ENCODE data around the gene FBLN5. TPM values are rescaled to one million over a fixed set of nuclear protein-coding genes. Genes with fewer than 3 reads are reported as not detected.

The FBLN5 gene
- polyA plus RNA-seq, 3 donors: 131 to 166 (median 163) TPM

DNA sequence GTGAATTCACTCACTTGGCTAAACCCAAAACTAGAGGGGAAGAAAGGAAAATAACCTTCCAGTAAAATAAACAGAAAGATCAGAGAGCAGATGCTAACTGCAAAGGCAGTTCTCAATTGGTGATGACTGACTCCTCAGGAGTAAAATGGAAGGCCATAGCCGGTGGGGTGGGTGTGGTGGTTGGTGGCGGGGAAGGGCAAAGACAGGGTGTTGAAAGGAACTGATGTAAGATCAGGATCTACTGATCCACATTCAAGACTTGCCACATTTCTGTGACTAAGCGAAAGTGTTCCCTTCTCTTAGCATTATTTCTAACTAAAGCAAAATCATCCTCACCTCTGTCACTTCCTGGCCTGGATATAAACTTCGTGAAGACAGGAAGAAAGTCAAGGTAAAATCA, 53.8 kb downstream of the FBLN5 start:
- no peak for DNase-seq (ENCODE audit: extremely low read depth in 1 of 11, low read depth in 9 of 11, low spot score in 4 of 11)

DNA sequence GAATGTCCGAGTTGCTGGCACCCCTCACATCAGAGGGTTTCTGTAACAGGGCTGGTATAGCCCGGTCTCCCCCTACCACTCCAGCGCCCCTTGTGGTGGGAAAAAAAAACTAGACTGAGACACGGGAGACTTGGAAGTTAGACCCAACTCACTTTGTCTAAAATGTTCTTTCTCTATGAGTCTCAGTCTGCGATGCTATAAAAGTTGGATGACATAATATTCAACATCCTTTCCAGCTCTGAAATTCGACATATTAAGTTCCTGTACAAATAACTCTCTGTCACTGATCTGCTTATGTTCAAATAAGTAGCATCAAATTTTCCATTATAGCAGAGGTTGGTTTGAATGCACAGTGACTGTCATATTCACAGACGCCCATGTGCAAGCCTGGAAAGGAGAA, 54.5 kb downstream of the FBLN5 start:
- no peak for DNase-seq (ENCODE audit: extremely low read depth in 1 of 11, low read depth in 9 of 11, low spot score in 4 of 11)

DNA sequence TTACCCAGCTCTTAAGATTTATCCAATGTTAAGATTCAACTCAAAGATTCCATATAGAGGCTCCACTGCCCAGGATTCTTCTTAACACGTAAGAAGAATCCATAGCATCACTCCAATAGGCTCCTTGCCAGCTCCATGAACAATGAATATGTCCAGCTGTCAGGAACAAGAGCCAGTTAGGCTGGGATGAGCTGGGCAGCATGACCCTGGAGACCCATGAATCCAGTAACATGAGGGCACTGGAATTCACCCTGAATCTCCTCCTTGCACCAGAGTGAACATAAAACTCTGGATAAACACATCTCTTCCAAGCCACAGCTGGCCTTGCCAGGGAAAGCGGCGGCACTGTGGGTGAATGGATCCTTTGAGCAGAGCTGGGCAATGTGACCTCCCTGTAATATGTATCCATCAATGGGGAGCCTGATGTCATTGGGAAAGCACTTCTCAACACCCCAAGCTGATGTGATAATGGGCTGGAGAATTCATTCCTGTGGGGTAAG, 55.7 kb downstream of the FBLN5 start:
- DNase-seq (ENCODE audit: extremely low read depth in 1 of 11, low read depth in 9 of 11, low spot score in 4 of 11): no peak

DNA sequence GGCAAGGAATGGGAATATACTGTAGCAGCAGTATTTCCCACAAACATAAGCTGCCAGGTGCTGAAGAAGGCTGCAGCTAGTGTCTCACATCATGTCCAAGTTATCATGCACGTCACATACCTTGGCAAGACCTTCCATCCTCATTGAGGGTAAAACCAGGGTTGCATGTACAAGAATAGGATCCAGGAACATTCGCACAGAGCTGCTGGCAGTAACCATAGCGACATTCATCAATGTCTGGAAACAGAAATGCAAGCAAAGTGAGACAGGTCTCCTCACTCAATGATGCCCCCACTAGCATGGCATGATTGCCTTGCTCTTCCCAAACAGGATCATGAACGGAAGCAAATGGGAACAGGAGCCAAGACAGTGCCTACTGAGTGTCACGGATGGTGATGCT, 56.4 kb downstream of the FBLN5 start:
- DNase-seq (ENCODE audit: extremely low read depth in 1 of 11, low read depth in 9 of 11, low spot score in 4 of 11): no peak

DNA sequence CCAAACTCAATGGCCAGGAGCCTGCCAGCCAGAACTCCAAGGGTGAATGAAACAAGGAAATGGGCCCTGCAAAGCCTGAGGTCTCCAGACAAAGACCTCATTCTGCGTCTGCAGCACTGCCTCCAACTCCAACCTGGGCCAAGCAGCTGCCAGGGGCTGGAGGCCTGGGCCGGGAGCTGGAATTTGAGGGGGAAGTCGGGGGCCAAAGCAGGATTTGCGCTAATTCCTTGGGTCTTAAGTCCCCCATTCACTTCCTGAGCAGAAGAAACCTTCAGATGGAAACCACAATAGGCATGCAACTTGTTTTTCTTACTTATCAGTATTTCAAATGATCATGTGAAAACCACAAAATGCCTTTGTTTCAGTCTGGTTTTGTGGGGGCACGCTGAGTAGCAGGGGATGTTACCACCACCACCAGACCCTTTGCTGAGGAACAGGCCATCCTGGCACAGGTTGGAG, 57.2 kb downstream of the FBLN5 start:
- DNase-seq (ENCODE audit: extremely low read depth in 1 of 11, low read depth in 9 of 11, low spot score in 4 of 11): no peak

DNA sequence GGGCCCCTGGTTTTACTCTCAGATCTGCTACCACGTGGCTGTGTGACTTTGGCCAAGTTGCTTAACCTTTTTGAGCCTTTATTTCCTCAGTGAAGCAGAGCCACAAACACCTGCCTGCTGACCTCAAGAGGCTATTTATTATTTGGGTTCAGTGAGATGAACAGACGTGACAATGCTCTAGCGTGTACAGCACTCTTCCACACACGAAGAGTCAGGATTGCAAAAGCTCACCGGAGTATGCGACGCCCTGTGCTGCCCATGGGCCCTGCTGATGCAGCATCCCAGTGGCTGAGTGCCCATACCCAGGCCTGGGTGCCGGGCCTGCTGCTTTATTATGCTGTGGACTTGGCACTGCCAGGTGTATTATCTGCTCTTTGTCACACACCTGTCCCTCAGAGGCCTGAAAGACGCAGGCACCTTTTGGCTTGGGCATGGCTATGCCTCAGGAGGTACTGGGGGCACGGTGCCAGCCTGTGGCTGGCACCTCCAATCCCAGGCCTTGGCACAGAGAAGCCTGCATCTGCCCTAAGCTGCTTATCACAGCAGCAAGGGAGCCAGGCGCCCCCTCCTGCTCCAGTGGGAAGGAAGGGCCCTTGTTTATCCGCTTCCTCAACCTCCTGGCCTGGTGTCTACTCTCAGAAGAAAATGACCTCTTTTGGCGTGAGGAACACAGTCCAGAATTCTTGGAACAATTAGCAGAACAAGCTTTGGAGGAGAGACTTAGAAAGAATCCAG, 57.9 kb downstream of the FBLN5 start:
- no peak for DNase-seq (ENCODE audit: extremely low read depth in 1 of 11, low read depth in 9 of 11, low spot score in 4 of 11)

DNA sequence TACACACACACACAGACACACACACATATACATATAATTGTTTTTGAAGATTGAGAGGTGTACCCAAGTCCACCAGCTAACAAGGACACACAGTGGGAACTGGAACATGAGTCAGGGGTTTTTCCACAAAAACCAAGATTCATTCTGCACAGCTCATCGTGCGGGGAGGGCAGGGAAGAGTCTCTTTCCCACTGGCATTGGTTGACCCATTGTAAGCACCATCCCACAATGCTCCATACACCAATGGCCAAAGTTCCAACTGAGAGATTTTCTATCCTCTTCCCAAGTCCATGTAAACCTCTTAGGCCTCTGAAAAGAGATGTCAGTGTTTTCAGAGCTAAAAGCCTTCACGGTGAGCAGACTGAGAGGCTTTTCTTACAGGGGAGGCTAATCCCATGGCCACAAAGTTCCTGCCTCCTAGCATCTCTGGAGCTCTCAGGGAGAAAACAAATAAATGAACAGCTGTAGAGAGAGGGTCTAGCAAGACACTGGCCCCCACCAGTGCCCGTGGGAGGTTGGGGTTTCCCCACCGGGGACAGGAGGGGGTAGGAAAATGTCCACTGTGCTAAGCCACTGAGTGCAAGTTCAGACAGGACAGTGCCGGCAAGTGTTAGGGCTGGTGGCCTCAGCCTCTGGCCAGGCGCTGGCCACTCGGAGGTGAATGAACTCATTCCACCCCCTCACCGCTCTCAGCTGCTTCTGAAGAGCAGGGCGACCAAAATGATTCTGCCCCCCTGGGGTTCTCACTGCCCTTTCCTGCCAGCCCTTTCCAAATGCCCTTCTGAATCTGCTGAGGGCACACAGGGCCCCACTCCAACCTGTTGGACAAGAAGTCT, 58.6 kb downstream of the FBLN5 start:
- no peak for DNase-seq (ENCODE audit: extremely low read depth in 1 of 11, low read depth in 9 of 11, low spot score in 4 of 11)

DNA sequence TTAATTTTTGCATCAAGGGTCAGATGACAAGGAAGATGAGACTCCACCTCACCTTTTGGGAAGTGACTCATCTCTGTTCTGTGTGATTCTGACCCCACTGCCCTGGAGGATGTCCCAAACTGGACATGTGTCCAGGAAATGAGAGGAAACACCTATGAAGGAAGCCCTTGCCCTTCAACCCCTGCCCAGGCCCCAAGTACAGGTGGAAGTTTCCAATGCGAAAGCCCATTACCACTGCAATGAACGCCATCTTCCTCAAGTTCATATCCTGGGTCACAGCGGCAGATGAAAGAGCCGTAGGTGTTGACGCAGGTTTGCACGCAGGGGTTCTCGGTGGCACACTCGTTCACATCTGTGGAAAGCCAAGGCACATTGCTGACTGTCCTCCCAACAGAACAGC, 60.5 kb downstream of the FBLN5 start:
- no peak for DNase-seq (ENCODE audit: extremely low read depth in 1 of 11, low read depth in 9 of 11, low spot score in 4 of 11)

DNA sequence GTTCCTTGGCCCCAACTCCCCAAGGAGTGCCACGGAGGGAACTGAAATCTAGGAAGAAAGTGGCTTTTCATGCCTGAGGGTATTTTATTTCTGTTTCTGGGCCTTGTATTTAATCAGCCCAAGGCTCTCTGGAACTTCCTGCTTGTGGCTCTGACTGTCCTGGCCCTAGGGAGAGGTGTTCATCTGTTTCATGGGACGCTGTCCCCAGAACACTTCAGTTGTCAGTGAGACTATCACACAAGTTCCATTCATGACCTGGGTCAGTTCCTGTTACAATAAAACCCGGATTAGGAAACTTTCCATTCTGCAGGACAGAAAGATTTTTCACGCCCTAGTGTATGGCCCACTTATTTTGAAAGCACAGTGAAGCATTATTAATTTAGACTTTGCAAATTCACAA, 61.7 kb downstream of the FBLN5 start:
- DNase-seq (ENCODE audit: extremely low read depth in 1 of 11, low read depth in 9 of 11, low spot score in 4 of 11): no peak

DNA sequence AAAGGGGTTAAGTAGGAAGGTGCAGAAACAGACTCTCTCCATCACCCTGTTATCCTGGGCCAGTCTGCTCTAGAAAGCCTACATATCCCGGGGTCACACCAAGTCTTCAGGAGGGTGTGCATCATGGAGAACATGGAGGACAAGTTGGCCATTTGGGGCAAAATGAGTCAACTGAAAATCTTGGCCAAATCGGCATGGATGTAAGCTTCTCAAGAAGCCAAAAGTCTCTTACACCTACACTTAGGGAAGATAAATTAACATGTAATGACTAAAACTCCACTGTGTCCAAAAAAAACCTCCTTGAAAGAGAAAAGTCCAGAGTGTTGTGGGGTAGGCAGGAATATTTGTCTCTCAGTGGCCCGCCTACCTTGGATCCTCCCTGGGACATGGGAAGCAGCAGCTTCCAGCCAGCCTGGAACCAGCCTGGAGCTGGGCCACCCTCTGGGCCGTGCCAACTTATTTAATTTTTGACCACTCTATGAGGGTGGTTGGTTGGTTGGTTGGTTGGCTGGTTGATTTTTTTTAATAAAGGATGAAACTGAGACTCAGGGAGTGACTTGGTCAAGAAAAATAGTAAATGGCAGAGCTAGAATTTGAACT, 62.3 kb downstream of the FBLN5 start:
- no peak for DNase-seq (ENCODE audit: extremely low read depth in 1 of 11, low read depth in 9 of 11, low spot score in 4 of 11)

DNA sequence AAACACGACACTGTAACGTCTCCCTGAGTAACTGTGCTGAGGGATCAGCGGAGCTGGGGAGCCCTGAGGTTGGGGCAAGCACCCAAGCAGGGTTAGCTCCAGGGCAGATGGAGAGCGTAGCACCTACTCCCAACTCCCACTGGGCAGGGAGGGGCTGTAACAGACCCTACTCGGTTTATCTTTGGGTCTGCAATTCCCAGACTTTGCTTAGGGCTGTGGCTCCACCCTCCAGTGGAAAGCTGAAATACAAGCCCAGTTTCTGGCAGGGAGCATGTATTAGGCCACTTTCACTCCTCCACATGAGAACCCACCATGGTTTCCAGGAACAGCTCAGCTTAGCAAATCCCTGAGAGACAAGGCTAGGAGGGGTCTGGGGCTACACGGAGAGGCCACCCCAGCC, 62.8 kb downstream of the FBLN5 start:
- DNase-seq (ENCODE audit: extremely low read depth in 1 of 11, low read depth in 9 of 11, low spot score in 4 of 11): no peak

DNA sequence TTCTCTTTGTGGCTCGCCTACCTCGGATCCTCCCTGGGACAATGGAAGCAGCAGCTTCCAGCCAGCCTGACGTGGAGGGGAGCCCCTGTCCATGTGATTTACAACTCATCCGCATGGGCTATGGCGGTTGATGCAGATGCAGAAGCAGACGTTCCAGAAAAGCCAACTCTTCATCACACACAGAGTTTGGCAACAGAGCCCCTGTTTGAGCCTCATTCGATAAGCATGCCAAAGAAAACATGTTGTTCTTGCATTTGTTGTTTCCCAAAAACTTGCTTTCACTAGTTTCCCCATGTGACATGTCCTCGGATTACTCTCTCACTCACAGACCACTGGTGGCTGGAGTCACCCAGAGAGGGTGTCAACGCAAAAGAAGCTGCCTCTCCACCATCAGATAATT, 63.7 kb downstream of the FBLN5 start:
- DNase-seq (ENCODE audit: extremely low read depth in 1 of 11, low read depth in 9 of 11, low spot score in 4 of 11): peak in 2 of 11 donors; percentile 16 to 21

DNA sequence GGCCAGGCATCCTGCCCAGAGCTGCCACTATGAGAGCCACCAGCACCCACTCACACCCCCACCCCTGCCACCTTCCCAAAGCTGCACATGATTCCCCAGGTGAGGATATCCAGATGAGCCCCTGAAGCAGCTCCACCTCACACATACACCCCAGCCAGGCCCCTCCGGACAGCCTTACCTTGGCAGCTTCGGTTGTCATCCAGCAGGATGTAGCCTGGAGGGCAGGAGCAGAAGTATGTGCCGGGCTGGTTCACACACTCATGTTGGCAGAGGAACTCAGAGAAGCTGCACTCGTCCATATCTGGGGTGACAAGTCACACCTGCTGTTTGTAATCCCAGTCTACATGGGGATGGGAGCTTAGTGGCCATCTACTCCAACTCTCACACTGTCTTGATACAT, 64.7 kb downstream of the FBLN5 start:
- no peak for DNase-seq (ENCODE audit: extremely low read depth in 1 of 11, low read depth in 9 of 11, low spot score in 4 of 11)

DNA sequence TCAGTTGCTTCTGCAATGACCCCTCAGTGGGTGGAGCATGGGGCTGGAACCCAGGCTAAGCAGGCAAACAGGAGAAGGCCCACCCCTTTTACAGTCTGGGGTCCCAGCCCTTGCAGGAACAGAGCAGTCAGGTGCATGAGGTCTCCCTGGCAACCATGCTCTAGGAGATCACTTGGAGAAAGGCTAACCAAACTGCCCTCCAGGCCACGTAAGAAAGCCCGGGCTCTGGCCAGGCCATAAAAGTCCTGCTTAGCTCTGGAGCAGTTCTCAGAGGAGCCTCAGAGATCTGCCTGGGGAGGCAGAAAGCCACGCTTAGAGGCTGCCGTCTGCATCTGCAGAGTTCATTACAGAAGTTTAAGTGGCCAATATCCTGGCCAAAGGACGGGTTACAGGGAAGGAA, 65.1 kb downstream of the FBLN5 start:
- no peak for DNase-seq (ENCODE audit: extremely low read depth in 1 of 11, low read depth in 9 of 11, low spot score in 4 of 11)

DNA sequence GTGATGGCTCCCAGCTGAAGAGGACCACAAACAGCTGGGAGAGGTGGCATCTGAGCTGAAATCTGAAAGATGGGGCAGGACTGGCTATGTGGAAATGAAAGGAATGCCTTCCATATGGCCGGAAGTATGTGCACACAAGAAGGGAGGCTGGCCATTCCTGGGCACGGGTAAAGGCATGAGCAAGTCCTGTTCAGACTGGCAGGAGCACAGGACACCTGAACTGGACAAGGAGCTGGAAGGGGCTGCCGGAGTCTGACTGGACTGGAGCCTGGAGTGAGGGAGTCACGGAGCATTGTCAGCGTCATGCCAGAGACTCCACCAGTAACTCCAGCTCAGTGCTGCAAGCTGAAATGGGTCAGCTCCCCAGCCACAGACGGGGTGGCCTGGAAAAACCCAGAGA, 68.3 kb downstream of the FBLN5 start:
- no peak for DNase-seq (ENCODE audit: extremely low read depth in 1 of 11, low read depth in 9 of 11, low spot score in 4 of 11)

DNA sequence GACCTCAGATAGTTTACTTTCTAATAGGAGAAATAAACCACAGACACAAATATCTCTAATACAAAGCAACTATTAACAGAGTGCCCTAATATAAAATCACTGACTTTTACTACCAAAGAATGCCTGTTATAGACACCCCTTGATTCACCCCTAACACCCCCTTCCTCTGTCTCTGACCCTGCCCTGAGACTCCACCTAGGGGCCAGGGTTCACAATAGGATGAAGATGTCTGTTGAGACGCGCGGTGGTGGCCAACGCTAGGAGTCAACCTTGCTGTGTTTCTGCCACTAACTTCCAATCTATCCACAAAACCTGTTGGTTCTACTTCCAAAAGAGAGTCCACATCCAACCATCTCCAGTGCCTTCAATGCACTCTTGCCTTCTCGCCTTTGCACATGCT, 69.2 kb downstream of the FBLN5 start:
- no peak for DNase-seq (ENCODE audit: extremely low read depth in 1 of 11, low read depth in 9 of 11, low spot score in 4 of 11)

DNA sequence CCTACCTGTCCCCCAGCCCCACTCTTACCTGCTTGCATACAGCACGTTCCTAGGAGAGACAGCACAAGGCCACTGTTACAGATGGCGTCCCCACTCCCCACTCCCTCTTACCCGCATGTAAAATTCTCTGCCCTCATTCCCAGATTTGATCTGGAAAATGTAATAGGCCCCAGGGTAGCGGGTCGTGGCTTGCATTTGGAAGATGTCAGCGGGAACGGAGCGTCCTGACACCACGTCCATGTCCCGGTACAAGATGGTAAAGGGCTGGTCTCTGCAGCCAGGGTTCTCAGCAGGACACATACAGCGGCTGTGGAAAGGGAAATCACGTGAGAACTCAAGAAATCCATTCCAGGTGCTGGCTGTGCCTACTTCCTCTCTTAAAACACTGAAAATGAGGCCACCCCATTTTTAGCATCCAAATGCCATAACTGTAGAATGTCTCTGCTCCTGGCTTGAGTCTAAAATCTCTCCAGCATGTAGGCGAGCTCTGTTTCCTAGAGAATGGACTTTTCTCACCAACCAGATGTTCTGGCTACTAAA, 70.0 kb downstream of the FBLN5 start:
- DNase-seq (ENCODE audit: extremely low read depth in 1 of 11, low read depth in 9 of 11, low spot score in 4 of 11): no peak

DNA sequence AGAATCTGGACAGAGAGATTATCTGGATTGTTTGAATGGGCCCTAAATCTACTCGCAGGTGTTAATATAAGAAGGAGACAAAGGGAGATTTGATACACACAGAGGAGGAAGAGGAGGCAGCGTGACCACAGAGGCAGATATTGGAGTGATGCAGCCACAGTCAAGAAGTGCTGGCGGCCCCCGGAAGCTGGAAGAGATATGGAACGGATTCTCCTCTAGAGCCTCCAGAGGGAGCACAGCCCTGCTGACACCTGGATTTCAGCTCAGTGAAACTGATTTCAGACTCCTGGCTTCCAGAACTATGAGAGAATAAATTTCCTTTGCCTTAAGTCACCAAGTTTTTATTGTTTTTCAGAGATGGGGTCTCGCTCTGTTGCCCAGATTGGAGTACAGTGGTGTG, 71.0 kb downstream of the FBLN5 start:
- DNase-seq (ENCODE audit: extremely low read depth in 1 of 11, low read depth in 9 of 11, low spot score in 4 of 11): no peak

DNA sequence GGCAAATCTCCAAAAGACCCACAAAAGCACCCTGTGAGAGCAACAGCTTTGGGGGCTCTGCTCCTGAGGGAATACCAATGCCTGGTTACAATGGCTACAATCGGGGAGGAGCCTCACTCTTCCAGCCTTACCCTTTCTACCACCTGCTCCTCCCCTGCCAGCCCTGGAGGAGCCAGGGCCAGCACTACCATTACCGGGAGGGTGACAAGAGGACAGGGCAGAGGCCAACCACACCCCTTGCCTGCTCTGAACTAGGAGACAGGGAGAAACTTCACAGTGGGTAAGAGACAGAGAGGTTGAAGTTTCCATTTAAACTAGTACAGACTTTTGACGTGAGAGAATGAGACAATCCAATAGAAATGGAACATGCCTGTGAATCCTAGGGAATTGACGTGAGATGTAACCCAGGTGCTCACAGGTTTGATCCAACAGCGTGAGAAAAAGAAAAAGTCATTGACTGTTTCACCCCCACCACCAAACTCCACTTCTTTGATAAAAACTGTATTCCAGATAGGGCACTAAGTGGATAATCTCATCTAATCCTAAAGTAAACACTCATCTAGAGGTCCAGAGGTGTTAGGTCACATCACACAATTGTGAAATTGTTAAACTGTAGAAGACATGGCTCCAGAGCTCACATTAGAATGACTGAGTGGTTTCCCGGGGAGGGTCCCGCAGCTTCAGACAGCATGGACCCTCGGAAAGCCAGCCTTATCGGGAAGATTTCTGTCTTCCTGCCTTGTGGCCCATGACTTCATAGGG, 71.8 kb downstream of the FBLN5 start:
- DNase-seq (ENCODE audit: extremely low read depth in 1 of 11, low read depth in 9 of 11, low spot score in 4 of 11): no peak
